ENCODE measurements around the gene TTC22.

Gene TTC22

GRCh38 chr1:54814126-54814498, 13.0 kb upstream of the TTC22 start:
- no peak overlapping the region for H3K4me3 ChIP-seq (ENCODE audit: low read length, poor library complexity, severe bottlenecking)

GRCh38 chr1:54813485-54814125, 12.5 kb upstream of the TTC22 start:
- no peak for TF ChIP-seq EZH2phosphoT487 (IDR thresholded peaks at IDR 0.05; ENCODE audit: borderline replicate concordance)
- no peak for TF ChIP-seq CTCF (conservative IDR thresholded peaks at IDR 0.05; ENCODE audit: low read length)
- no peaks in the 10 kb centered on the region for H3K9me3 ChIP-seq (ENCODE audit: insufficient read depth, low read depth, low read length)
- H3K36me3 ChIP-seq (ENCODE audit: insufficient read depth, low read length), result no peaks in the 10 kb centered on the region
- no peaks in the 10 kb centered on the region for H3K9me2 ChIP-seq (replicated peaks; ENCODE audit: low read depth, low read length)
- H3K27me3 ChIP-seq (ENCODE audit: insufficient read depth, low read length, poor library complexity, severe bottlenecking), result no peaks in the 10 kb centered on the region
- no peak overlapping the region for H2AFZ ChIP-seq (ENCODE audit: low read length)
- H3K4me3 ChIP-seq (ENCODE audit: low read length, poor library complexity, severe bottlenecking), result no peak overlapping the region
- H4K20me1 ChIP-seq (ENCODE audit: insufficient read depth, low read length, poor library complexity, severe bottlenecking), result no peaks in the 10 kb centered on the region
- H3F3A ChIP-seq (ENCODE audit: low read depth), result no peaks in the 10 kb centered on the region
- no peaks in the 10 kb centered on the region for H3K4me1 ChIP-seq (ENCODE audit: insufficient read depth, low read length, poor library complexity, severe bottlenecking)
- H3K9ac ChIP-seq (ENCODE audit: low read depth, low read length, poor library complexity, severe bottlenecking), result no peak overlapping the region
- H3K4me2 ChIP-seq (ENCODE audit: low read depth, low read length, poor library complexity, severe bottlenecking), result no peak overlapping the region
- H3K79me2 ChIP-seq (ENCODE audit: insufficient read depth, low read length), result no peaks in the 10 kb centered on the region

More at GRCh38 chr1:54814126-54814498, 13.0 kb upstream of the TTC22 start:
- Histone ChIP-seq H3K36me3 (ENCODE audit: insufficient read depth, low read length) (no peaks in the 10 kb centered on the region), H3K4me1 (ENCODE audit: insufficient read depth, low read length, poor library complexity, severe bottlenecking) (no peaks in the 10 kb centered on the region), H3K4me2 (ENCODE audit: low read depth, low read length, poor library complexity, severe bottlenecking) (no peak overlapping the region), H2AFZ (ENCODE audit: low read length) (no peak overlapping the region), H4K20me1 (ENCODE audit: insufficient read depth, low read length, poor library complexity, severe bottlenecking) (no peaks in the 10 kb centered on the region), H3K9ac (ENCODE audit: low read depth, low read length, poor library complexity, severe bottlenecking) (no peak overlapping the region), H3K9me2 (replicated peaks; ENCODE audit: low read depth, low read length) (no peaks in the 10 kb centered on the region), H3F3A (ENCODE audit: low read depth) (no peaks in the 10 kb centered on the region), H3K79me2 (ENCODE audit: insufficient read depth, low read length) (no peaks in the 10 kb centered on the region), H3K9me3 (ENCODE audit: insufficient read depth, low read depth, low read length) (no peaks in the 10 kb centered on the region), H3K27me3 (ENCODE audit: insufficient read depth, low read length, poor library complexity, severe bottlenecking) (no peaks in the 10 kb centered on the region)
- TF ChIP-seq EZH2phosphoT487 (IDR thresholded peaks at IDR 0.05; ENCODE audit: borderline replicate concordance), result no peak
- TF ChIP-seq CTCF (conservative IDR thresholded peaks at IDR 0.05; ENCODE audit: low read length), result no peak

- Histone ChIP-seq H3K9me3 (ENCODE audit: insufficient read depth, low read depth, low read length) (no peaks in the 10 kb centered on the region), H3K27me3 (ENCODE audit: insufficient read depth, low read length, poor library complexity, severe bottlenecking) (no peaks in the 10 kb centered on the region), H3K36me3 (ENCODE audit: insufficient read depth, low read length) (no peaks in the 10 kb centered on the region), H2AFZ (ENCODE audit: low read length) (no peak overlapping the region), H3K4me2 (ENCODE audit: low read depth, low read length, poor library complexity, severe bottlenecking) (no peak overlapping the region), H3K4me3 (ENCODE audit: low read length, poor library complexity, severe bottlenecking) (no peak overlapping the region), H3K4me1 (ENCODE audit: insufficient read depth, low read length, poor library complexity, severe bottlenecking) (no peaks in the 10 kb centered on the region), H3K9ac (ENCODE audit: low read depth, low read length, poor library complexity, severe bottlenecking) (no peak overlapping the region), H4K20me1 (ENCODE audit: insufficient read depth, low read length, poor library complexity, severe bottlenecking) (no peaks in the 10 kb centered on the region), H3K79me2 (ENCODE audit: insufficient read depth, low read length) (no peaks in the 10 kb centered on the region), H3F3A (ENCODE audit: low read depth) (no peaks in the 10 kb centered on the region), H3K9me2 (replicated peaks; ENCODE audit: low read depth, low read length) (no peaks in the 10 kb centered on the region)
- TF ChIP-seq EZH2phosphoT487 (IDR thresholded peaks at IDR 0.05; ENCODE audit: borderline replicate concordance) (no peak), CTCF (conservative IDR thresholded peaks at IDR 0.05; ENCODE audit: low read length) (no peak)
These were observed 11.8 kb upstream of the TTC22 start for GRCh38 chr1:54812801-54813484.
